OCI-LY1 (cell line): ENCODE measurements around the gene FERMT3.

Experiments used
- CTCF ChIP-seq: fragments of 200-600 bp; sonication (generic), shearing (Covaris generic); IDR thresholded peaks from 2 replicates; pipeline ENCODE4 v1.5.1; 2017; ENCODE audit warnings: mild to moderate bottlenecking, antibody characterized with exemption, low read length, moderate library complexity, mixed read lengths
- EZH2 ChIP-seq: fragments of 200-600 bp; sonication (generic), shearing (Covaris generic); IDR thresholded peaks from 2 replicates; pipeline ENCODE4 v1.8.0; 2017; ENCODE audit warnings: borderline replicate concordance, mixed run types, mild to moderate bottlenecking, antibody characterized with exemption, low read length, moderate library complexity, mixed read lengths

- TF ChIP-seq CTCF (no peak), EZH2 (no peak)
Observed at GRCh38 chr11:64232182-64232966, 25.9 kb downstream of the FERMT3 start.
